HepG2 (cell line): Measurements from ENCODE around the gene DNAJB12. TPM values are rescaled to one million over a fixed set of nuclear protein-coding genes. Genes with fewer than 3 reads are reported as not detected.

Source experiments
- FIP1L1 ChIP-seq: fragments of 200-400 bp; formaldehyde crosslinking; IDR thresholded peaks from 2 replicates; pipeline ENCODE4 v1.6.1; 2018; ENCODE audit warnings: low read depth, mild to moderate bottlenecking, low read length, moderate library complexity, borderline replicate concordance; ENCODE audit not compliant: insufficient read depth
- FLYWCH1 ChIP-seq: sonication (generic); formaldehyde crosslinking; IDR thresholded peaks from 2 replicates; pipeline ENCODE4 v1.8.1; 2023; ENCODE audit warnings: mild to moderate bottlenecking, missing genetic modification reagents
- FOSL1 ChIP-seq: sonication (generic); formaldehyde crosslinking; IDR thresholded peaks from 2 replicates; pipeline ENCODE4 v1.9.0; 2021; ENCODE audit warnings: missing genetic modification reagents, borderline replicate concordance
- RBAK ChIP-seq: sonication (generic); formaldehyde crosslinking; IDR thresholded peaks from 2 replicates; pipeline ENCODE4 v1.5.1; 2020; ENCODE audit warnings: mild to moderate bottlenecking, missing genetic modification reagents
- SRSF4 ChIP-seq: fragments of 200-400 bp; formaldehyde crosslinking; IDR thresholded peaks from one replicate; pipeline ENCODE4 v1.6.1; 2018; ENCODE audit warnings: mild to moderate bottlenecking, low read depth, low read length, moderate library complexity; ENCODE audit not compliant: poor library complexity, severe bottlenecking
- ZC3H4 ChIP-seq: sonication (generic); formaldehyde crosslinking; IDR thresholded peaks from 2 replicates; pipeline ENCODE4 v1.4.0; 2020; ENCODE audit warnings: missing genetic modification reagents, borderline replicate concordance
- ZNF274 ChIP-seq: sonication (generic); formaldehyde crosslinking; IDR thresholded peaks from 2 replicates; pipeline ENCODE4 v1.5.1; 2020; ENCODE audit warnings: mild to moderate bottlenecking, missing genetic modification reagents
- ZNF431 ChIP-seq: sonication (generic); formaldehyde crosslinking; IDR thresholded peaks from 2 replicates; pipeline ENCODE4 v1.9.0; 2022; ENCODE audit warnings: missing genetic modification reagents, low read depth, mild to moderate bottlenecking, borderline replicate concordance
- ZNF75D ChIP-seq: sonication (generic); formaldehyde crosslinking; IDR thresholded peaks from 2 replicates; pipeline ENCODE4 v1.8.1; 2023; ENCODE audit warnings: missing genetic modification reagents, mild to moderate bottlenecking, borderline replicate concordance
- ZNF777 ChIP-seq: sonication (generic); formaldehyde crosslinking; IDR thresholded peaks from 2 replicates; pipeline ENCODE4 v1.4.0; 2020; ENCODE audit warnings: missing genetic modification reagents
- polyA plus RNA-seq, 8 experiments: library from polyadenylated mRNA; depleted of rRNA in 3 of 8; stranded (reverse) in 7 of 8; unstranded in 1 of 8; fragments of >200 nt; fragmentation: Illumina TruSeq in 4 of 8; extraction: Trizol in 4 of 8; gene quantifications; 2 replicates each; pipeline versions ENCODE4 v1.2.1 to v1.2.3, GENCODE V29; 2011 to 2016; ENCODE audit warnings: low read depth in 4 of 8, missing spikeins in 1 of 8, mixed read lengths in 1 of 8; ENCODE audit not compliant: insufficient read depth in 1 of 8
- total RNA-seq, 5 experiments: library from RNA; depleted of rRNA; stranded (reverse); fragments of >200 nt; fragmentation: Illumina TruSeq; extraction: Trizol; gene quantifications; 2 replicates each; pipeline ENCODE4 v1.2.3, GENCODE V29; 2016; ENCODE audit warnings: low read depth in 1 of 5
- TF ChIP-seq, protein P1 (sequence below): sonication (generic); formaldehyde crosslinking; IDR thresholded peaks from 2 replicates; pipeline ENCODE4 v1.4.0; 2020; ENCODE audit warnings: missing genetic modification reagents, mild to moderate bottlenecking, borderline replicate concordance
- TF ChIP-seq, protein P2 (sequence below): sonication (generic); formaldehyde crosslinking; IDR thresholded peaks from 2 replicates; pipeline ENCODE4 v1.5.0; 2020; ENCODE audit warnings: missing genetic modification reagents
- TF ChIP-seq, protein P3 (sequence below): sonication (generic); formaldehyde crosslinking; IDR thresholded peaks from 2 replicates; pipeline ENCODE4 v1.5.0; 2020; ENCODE audit warnings: missing genetic modification reagents
- TF ChIP-seq, protein P4 (sequence below): sonication (generic); formaldehyde crosslinking; conservative IDR thresholded peaks from 2 replicates; pipeline ENCODE4 v1.8.1; 2023; ENCODE audit warnings: missing genetic modification reagents
- TF ChIP-seq, protein P5 (sequence below): sonication (generic); formaldehyde crosslinking; IDR thresholded peaks from 2 replicates; pipeline ENCODE4 v1.4.0; 2020; ENCODE audit warnings: mild to moderate bottlenecking, missing genetic modification reagents

The DNAJB12 gene
- total and polyA plus RNA-seq, 2 of the 13 experiments (the other 11 are each of a cell fraction or from before 2014, with no cell fraction given) = 10.8 to 18.2 TPM

DNA sequence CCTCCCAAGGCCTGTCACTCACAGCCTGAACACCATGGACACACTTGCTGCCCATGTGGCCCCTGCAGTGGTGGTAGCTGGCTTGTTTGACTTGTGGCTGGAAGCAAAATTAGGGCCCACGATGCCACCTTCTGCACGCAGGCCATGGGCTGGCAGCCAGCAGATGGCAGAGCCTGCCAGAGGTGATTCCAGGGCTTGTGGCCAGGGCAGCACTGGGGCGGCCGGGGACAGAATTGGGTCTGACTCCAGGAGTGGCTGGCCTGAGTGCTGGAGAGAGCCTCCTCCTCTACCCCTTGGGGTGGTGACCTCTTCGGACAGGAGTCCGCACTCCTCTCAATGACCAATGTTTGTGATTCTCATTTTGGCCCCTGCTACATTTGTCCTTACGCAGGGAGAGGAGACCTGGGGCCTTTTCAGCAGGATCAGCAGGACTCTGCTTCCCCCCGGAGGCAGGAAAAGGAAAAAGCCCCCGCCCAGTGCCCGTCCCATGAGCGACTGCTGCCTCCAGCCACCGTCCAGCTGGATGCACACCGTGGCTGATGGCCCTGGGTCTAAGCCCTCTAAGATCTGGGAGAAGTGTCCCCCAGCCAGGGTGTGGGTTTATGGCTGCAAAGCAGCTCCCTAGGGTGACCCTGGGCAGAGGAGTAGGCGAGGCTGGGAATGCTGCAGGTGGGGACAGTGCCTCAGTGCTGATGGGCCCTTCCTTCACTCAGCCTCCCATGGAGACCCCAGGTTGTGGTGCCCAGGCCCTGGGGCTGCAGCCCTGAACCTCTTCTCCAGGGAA is 26.5 kb downstream of the DNAJB12 start (continued):
- TF ChIP-seq, protein P1, sequence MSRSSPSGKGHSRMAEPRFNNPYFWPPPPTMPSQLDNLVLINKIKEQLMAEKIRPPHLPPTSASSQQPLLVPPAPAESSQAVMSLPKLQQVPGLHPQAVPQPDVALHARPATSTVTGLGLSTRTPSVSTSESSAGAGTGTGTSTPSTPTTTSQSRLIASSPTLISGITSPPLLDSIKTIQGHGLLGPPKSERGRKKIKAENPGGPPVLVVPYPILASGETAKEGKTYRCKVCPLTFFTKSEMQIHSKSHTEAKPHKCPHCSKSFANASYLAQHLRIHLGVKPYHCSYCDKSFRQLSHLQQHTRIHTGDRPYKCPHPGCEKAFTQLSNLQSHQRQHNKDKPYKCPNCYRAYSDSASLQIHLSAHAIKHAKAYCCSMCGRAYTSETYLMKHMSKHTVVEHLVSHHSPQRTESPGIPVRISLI = 0 out of 2 replicates have a peak, but pooled peaks have one; percentile 47
- TF ChIP-seq FLYWCH1 (CRISPR knock-in tag) (no peak), ZNF431 (CRISPR knock-in tag) (peak; percentile 43; the same call in 1 of the 2 replicates), SRSF4 (no peak), FIP1L1 (no peak), FOSL1 (CRISPR knock-in tag) (no peak), ZNF274 (peak; percentile 68; the same call in 1 of the 2 replicates), ZNF75D (no peak), ZNF777 (CRISPR knock-in tag) (no peak), ZC3H4 (CRISPR knock-in tag) (no peak), RBAK (no peak)
- TF ChIP-seq, protein P2, sequence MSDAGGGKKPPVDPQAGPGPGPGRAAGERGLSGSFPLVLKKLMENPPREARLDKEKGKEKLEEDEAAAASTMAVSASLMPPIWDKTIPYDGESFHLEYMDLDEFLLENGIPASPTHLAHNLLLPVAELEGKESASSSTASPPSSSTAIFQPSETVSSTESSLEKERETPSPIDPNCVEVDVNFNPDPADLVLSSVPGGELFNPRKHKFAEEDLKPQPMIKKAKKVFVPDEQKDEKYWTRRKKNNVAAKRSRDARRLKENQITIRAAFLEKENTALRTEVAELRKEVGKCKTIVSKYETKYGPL (CRISPR knock-in tag) = no peak
- TF ChIP-seq, protein P3, sequence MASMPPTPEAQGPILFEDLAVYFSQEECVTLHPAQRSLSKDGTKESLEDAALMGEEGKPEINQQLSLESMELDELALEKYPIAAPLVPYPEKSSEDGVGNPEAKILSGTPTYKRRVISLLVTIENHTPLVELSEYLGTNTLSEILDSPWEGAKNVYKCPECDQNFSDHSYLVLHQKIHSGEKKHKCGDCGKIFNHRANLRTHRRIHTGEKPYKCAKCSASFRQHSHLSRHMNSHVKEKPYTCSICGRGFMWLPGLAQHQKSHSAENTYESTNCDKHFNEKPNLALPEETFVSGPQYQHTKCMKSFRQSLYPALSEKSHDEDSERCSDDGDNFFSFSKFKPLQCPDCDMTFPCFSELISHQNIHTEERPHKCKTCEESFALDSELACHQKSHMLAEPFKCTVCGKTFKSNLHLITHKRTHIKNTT (CRISPR knock-in tag) = no peak
- TF ChIP-seq, protein P4, sequence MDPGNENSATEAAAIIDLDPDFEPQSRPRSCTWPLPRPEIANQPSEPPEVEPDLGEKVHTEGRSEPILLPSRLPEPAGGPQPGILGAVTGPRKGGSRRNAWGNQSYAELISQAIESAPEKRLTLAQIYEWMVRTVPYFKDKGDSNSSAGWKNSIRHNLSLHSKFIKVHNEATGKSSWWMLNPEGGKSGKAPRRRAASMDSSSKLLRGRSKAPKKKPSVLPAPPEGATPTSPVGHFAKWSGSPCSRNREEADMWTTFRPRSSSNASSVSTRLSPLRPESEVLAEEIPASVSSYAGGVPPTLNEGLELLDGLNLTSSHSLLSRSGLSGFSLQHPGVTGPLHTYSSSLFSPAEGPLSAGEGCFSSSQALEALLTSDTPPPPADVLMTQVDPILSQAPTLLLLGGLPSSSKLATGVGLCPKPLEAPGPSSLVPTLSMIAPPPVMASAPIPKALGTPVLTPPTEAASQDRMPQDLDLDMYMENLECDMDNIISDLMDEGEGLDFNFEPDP = 0 out of 2 replicates have a peak, but pooled peaks have one; percentile 8
- TF ChIP-seq, protein P5, sequence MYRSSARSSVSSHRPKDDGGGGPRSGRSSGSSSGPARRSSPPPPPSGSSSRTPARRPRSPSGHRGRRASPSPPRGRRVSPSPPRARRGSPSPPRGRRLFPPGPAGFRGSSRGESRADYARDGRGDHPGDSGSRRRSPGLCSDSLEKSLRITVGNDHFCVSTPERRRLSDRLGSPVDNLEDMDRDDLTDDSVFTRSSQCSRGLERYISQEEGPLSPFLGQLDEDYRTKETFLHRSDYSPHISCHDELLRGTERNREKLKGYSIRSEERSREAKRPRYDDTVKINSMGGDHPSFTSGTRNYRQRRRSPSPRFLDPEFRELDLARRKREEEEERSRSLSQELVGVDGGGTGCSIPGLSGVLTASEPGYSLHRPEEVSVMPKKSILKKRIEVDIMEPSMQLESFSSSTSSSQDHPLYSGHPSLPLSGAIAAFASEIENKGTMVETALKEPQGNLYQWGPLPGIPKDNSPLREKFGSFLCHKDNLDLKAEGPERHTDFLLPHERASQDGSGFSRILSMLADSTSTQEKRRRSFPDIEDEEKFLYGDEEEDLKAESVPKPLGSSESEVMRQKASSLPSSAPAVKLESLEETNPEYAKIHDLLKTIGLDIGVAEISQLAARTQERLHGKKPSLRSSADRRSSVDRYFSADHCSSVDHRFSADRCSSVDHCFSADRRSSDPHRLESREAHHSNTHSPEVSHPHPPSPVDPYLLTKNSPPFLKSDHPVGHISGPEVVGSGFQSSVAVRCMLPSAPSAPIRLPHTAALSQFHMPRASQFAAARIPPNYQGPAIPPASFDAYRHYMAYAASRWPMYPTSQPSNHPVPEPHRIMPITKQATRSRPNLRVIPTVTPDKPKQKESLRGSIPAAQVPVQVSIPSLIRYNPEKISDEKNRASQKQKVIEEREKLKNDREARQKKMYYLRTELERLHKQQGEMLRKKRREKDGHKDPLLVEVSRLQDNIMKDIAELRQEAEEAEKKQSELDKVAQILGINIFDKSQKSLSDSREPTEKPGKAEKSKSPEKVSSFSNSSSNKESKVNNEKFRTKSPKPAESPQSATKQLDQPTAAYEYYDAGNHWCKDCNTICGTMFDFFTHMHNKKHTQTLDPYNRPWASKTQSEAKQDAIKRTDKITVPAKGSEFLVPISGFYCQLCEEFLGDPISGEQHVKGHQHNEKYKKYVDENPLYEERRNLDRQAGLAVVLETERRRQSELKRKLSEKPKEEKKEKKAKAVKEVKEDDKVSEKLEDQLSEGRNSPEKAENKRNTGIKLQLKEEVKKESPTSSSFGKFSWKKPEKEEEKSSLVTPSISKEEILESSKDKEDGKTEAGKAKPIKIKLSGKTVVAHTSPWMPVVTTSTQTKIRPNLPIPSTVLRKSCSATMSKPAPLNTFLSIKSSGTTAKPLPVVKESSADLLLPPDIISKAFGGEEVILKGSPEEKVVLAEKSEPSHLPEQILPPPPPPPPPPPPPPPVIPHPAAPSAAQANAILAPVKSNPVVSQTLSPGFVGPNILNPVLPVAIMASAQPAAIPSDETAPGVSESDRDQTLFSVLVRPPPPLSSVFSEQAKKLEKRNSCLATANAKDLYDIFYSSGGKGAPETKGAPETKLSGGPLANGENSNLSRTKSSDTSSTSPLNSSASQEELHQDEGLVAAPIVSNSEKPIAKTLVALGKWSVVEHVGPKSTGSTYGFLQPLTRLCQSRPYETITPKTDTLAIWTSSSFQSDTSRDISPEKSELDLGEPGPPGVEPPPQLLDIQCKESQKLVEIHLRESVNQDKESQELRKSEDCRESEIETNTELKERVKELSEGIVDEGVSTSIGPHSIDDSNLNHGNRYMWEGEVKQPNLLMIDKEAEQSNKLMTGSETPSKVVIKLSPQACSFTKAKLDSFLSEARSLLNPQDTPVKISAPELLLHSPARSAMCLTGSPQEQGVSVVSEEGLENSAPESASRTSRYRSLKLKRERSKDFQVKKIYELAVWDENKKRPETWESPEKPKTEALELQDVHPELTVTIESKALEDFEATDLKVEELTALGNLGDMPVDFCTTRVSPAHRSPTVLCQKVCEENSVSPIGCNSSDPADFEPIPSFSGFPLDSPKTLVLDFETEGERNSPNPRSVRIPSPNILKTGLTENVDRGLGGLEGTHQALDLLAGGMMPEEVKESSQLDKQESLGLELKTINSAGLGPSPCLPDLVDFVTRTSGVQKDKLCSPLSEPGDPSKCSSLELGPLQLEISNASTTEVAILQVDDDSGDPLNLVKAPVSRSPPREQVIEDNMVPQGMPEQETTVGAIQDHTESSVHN (CRISPR knock-in tag) = no peak
